Measurements from ENCODE around the gene MIER2. TPM values are rescaled to one million over a fixed set of nuclear protein-coding genes. Genes with fewer than 3 reads are reported as not detected.
"Not testable (repeated sequence)": the region's sequence is repeated elsewhere in the genome, so short reads cannot be mapped to it uniquely, and the experiment has no call there.

MIER2 gene
- 39.4 TPM for total RNA-seq
- long read RNA-seq, full-length matches to known transcripts = 13 of 67 reads
- long read RNA-seq, partial matches to known transcripts = 39 of 67 reads
- long read RNA-seq, other reads (novel, unspliced or antisense) = 15 of 67 reads

GRCh38 chr19:344625-345319, at the start of gene MIER2:
TSS of gene MIER2 (minus strand) at chr19:344796. CDS start at chr19:344782, 14 bp downstream.
- peak within 1 kb of the TSS; percentile 82 for H3K27ac ChIP-seq
- no peak for TF ChIP-seq CTCF (IDR thresholded peaks at IDR 0.05)
- ATAC-seq (peak; percentile 97 to 98), DNase-seq (peak; percentile 82)
- peaks cover 2% of the 10 kb centered on the region for H3K36me3 ChIP-seq
- H3K4me1 ChIP-seq = peaks cover 38% of the 10 kb centered on the region
- no peaks in the 10 kb centered on the region for H3K9me3 ChIP-seq
- H3K4me3 ChIP-seq = peak within 1 kb of the TSS; percentile 84
- H3K27me3 ChIP-seq (ENCODE audit: low read depth) = no peaks in the 10 kb centered on the region
- intact Hi-C loops (cut with DNase I) = no loop called here

GRCh38 chr19:393560-393959, 49.0 kb upstream of the MIER2 start:
- ATAC-seq; intact Hi-C loops (cut with DNase I): not testable (repeated sequence)

GRCh38 chr19:392375-392970, 47.9 kb upstream of the MIER2 start:
- Histone ChIP-seq H3K36me3 (no peaks in the 10 kb centered on the region), H3K4me3 (no peak overlapping the region), H3K9me3 (no peaks in the 10 kb centered on the region), H3K4me1 (no peaks in the 10 kb centered on the region), H3K27ac (no peak overlapping the region), H3K27me3 (ENCODE audit: low read depth) (peaks cover 4% of the 10 kb centered on the region)
- DNase-seq (peak; percentile 44), ATAC-seq (peak; percentile 39 to 63)
- TF ChIP-seq CTCF (IDR thresholded peaks at IDR 0.05) = no peak
- intact Hi-C loops (cut with DNase I) = no loop called here

More at GRCh38 chr19:393560-393959, 49.0 kb upstream of the MIER2 start:
- H3K36me3 ChIP-seq; H3K27ac ChIP-seq; H3K4me1 ChIP-seq; H3K27me3 ChIP-seq (ENCODE audit: low read depth); H3K9me3 ChIP-seq; H3K4me3 ChIP-seq; DNase-seq: not testable (repeated sequence)

GRCh38 chr19:391726-392374, 47.3 kb upstream of the MIER2 start:
- intact Hi-C loops (cut with DNase I) = no loop called here
- no peaks in the 10 kb centered on the region for H3K36me3 ChIP-seq
- DNase-seq = peak; percentile 20
- H3K4me1 ChIP-seq = no peaks in the 10 kb centered on the region
- no peak for ATAC-seq
- no peak overlapping the region for H3K27ac ChIP-seq
- H3K9me3 ChIP-seq = no peaks in the 10 kb centered on the region
- TF ChIP-seq CTCF (IDR thresholded peaks at IDR 0.05) = no peak
- H3K4me3 ChIP-seq = no peak overlapping the region
- peaks cover 4% of the 10 kb centered on the region for H3K27me3 ChIP-seq (ENCODE audit: low read depth)

- TF ChIP-seq CTCF (IDR thresholded peaks at IDR 0.05) = no peak
- intact Hi-C loops (cut with DNase I) = no loop called here
- DNase-seq = no peak
- Histone ChIP-seq H3K4me3 (no peak overlapping the region), H3K36me3 (no peaks in the 10 kb centered on the region), H3K27ac (no peak overlapping the region), H3K27me3 (ENCODE audit: low read depth) (peaks cover 4% of the 10 kb centered on the region), H3K9me3 (no peaks in the 10 kb centered on the region), H3K4me1 (no peaks in the 10 kb centered on the region)
- ATAC-seq = no peak
These were observed 46.6 kb upstream of the MIER2 start for GRCh38 chr19:391207-391557.

All from lower lobe of right lung (tissue), 2 donors.